Erythroblast (primary cell): ENCODE results near the gene ARAF.

Experiments used
- GATA1 ChIP-seq: IDR thresholded peaks from 2 replicates; pipeline ENCODE4 v1.6.1; 2011; ENCODE audit warnings: low read depth, mild to moderate bottlenecking, control low read depth, low read length, moderate library complexity
- POLR2A ChIP-seq: IDR thresholded peaks from 2 replicates; pipeline ENCODE4 v1.6.1; 2011; ENCODE audit warnings: mild to moderate bottlenecking, low read length

GRCh38 chrX:47540754-47541538 lies 20.1 kb upstream of the ARAF start:
- TF ChIP-seq POLR2A (no peak), GATA1 (no peak)
